ENCODE measurements around the gene COPZ2. TPM values are rescaled to one million over a fixed set of nuclear protein-coding genes. Genes with fewer than 3 reads are reported as not detected.
"Not testable (repeated sequence)": the region's sequence is repeated elsewhere in the genome, so short reads cannot be mapped to it uniquely, and the experiment has no call there.

The COPZ2 gene
- polyA plus RNA-seq, 3 donors, result 4.2 to 12.2 (median 6.9) TPM

DNA sequence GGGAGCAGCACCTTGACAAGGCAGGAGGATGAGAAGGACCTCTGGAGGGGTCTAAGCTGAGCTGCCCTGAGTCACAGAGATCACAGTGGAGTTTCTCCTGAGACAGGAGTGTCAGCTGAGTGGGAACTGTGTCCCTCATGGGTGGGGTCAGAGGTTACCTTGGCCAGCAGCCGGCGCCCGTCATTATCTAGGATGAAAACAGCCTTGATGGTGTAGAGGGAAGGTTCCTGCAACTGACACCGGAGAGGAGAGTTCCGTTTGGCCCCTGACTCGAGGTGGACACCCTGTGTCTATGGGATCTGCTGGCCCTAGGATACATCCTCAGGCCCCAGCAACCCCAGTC lies 933 bp downstream of the COPZ2 start:
- Histone ChIP-seq H3K27me3 (ENCODE audit: control insufficient read depth in 2 of 2, insufficient read depth in 2 of 2, low read length in 2 of 2) (peaks cover 23 to 50% of the 10 kb centered on the region in 2 donors), H2AFZ (ENCODE audit: insufficient read depth, low read depth, low read length, poor library complexity, severe bottlenecking) (no peak overlapping the region), H3K4me1 (ENCODE audit: control insufficient read depth in 1 of 2, insufficient read depth in 2 of 2, low read length in 2 of 2) (peaks cover 6 to 10% of the 10 kb centered on the region in 2 donors), H4K20me1 (ENCODE audit: insufficient read depth, low read length) (no peaks in the 10 kb centered on the region), H3K4me3 (replicated peaks in 1 of 3; ENCODE audit: low read depth in 2 of 3, low read length in 3 of 3) (peak overlapping the region in 1 of 3 experiments; percentile 83), H3K27ac (ENCODE audit: low read depth in 1 of 2, low read length in 2 of 2) (no peak overlapping the region), H3K9me3 (replicated peaks in 1 of 2; ENCODE audit: control insufficient read depth in 1 of 2, insufficient read depth in 1 of 2, low read length in 2 of 2) (no peaks in the 10 kb centered on the region), H3K36me3 (replicated peaks in 1 of 2; ENCODE audit: control insufficient read depth in 1 of 2, insufficient read depth in 2 of 2, low read length in 2 of 2) (no peaks in the 10 kb centered on the region), H3K9ac (ENCODE audit: insufficient read depth, low read length, poor library complexity, severe bottlenecking) (peak overlapping the region; percentile 60), H3K4me2 (replicated peaks; ENCODE audit: extremely low read depth, low read length, poor library complexity, severe bottlenecking) (peak overlapping the region; percentile 83), H3K79me2 (ENCODE audit: insufficient read depth, low read length) (no peaks in the 10 kb centered on the region)
- TF ChIP-seq, protein P1, sequence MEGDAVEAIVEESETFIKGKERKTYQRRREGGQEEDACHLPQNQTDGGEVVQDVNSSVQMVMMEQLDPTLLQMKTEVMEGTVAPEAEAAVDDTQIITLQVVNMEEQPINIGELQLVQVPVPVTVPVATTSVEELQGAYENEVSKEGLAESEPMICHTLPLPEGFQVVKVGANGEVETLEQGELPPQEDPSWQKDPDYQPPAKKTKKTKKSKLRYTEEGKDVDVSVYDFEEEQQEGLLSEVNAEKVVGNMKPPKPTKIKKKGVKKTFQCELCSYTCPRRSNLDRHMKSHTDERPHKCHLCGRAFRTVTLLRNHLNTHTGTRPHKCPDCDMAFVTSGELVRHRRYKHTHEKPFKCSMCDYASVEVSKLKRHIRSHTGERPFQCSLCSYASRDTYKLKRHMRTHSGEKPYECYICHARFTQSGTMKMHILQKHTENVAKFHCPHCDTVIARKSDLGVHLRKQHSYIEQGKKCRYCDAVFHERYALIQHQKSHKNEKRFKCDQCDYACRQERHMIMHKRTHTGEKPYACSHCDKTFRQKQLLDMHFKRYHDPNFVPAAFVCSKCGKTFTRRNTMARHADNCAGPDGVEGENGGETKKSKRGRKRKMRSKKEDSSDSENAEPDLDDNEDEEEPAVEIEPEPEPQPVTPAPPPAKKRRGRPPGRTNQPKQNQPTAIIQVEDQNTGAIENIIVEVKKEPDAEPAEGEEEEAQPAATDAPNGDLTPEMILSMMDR (IDR thresholded peaks at IDR 0.05), result no peak
- Mint-ChIP-seq H3K27me3 (ENCODE audit: low read depth in 3 of 3) (peaks cover 47 to 73% (median 63%) of the 10 kb centered on the region in 3 donors), H3K36me3 (peaks cover 4 to 6% of the 10 kb centered on the region in 2 donors), H3K4me3 (peak overlapping the region; percentile 85 to 95), H3K9me3 (peaks cover 0 to 5% (median 2%) of the 10 kb centered on the region in 7 donors), H3K27ac (no peak overlapping the region), H3K4me1 (peaks cover 12% of the 10 kb centered on the region)
- no peak for DNase-seq
- 83% methylated on average over 5 of the region's 6 CpGs for WGBS (ENCODE audit: insufficient coverage)
- intact Hi-C loops (cut with micrococcal nuclease), result no loop called here

DNA sequence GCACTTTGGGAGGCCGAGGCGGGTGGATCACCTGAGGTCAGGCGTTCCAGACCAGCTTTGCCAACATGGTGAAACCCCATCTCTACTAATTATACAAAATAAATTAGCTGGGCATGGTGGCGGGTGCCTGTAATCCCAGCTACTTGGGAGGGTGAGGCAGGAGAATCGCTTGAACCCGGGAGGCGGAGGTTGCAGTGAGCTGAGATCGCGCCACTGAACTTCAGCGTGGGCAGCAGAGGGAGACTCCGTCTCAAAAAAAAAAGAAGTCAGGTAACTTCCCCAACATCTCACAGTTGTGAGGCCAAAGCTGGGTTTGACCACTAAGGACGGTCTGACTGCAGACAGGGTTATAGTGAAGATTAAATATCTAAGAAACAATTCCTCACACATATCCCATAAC lies 2.9 kb downstream of the COPZ2 start:
- H2AFZ ChIP-seq (ENCODE audit: insufficient read depth, low read depth, low read length, poor library complexity, severe bottlenecking); H3K4me3 Mint-ChIP-seq; H3K4me2 ChIP-seq (replicated peaks; ENCODE audit: extremely low read depth, low read length, poor library complexity, severe bottlenecking); H3K9me3 ChIP-seq (replicated peaks in 1 of 2; ENCODE audit: control insufficient read depth in 1 of 2, insufficient read depth in 1 of 2, low read length in 2 of 2); H3K27ac Mint-ChIP-seq; H3K27ac ChIP-seq (ENCODE audit: low read depth in 1 of 2, low read length in 2 of 2); H3K4me3 ChIP-seq (replicated peaks in 1 of 3; ENCODE audit: low read depth in 2 of 3, low read length in 3 of 3); H3K79me2 ChIP-seq (ENCODE audit: insufficient read depth, low read length); H3K36me3 Mint-ChIP-seq; H3K9ac ChIP-seq (ENCODE audit: insufficient read depth, low read length, poor library complexity, severe bottlenecking); H3K9me3 Mint-ChIP-seq; intact Hi-C loops (cut with micrococcal nuclease); H3K36me3 ChIP-seq (replicated peaks in 1 of 2; ENCODE audit: control insufficient read depth in 1 of 2, insufficient read depth in 2 of 2, low read length in 2 of 2); H3K4me1 ChIP-seq (ENCODE audit: control insufficient read depth in 1 of 2, insufficient read depth in 2 of 2, low read length in 2 of 2); DNase-seq; H4K20me1 ChIP-seq (ENCODE audit: insufficient read depth, low read length): not testable (repeated sequence)
- Mint-ChIP-seq H3K4me1 (peaks cover 12% of the 10 kb centered on the region), H3K27me3 (ENCODE audit: low read depth in 3 of 3) (peaks cover 57 to 66% (median 66%) of the 10 kb centered on the region in 3 donors)
- peaks cover 23 to 50% of the 10 kb centered on the region in 2 donors for H3K27me3 ChIP-seq (ENCODE audit: control insufficient read depth in 2 of 2, insufficient read depth in 2 of 2, low read length in 2 of 2)
- WGBS (ENCODE audit: insufficient coverage), result no CpG with 5 or more reads among the region's 12 CpGs
